Measurements from ENCODE around the gene PLTP. TPM values are rescaled to one million over a fixed set of nuclear protein-coding genes. Genes with fewer than 3 reads are reported as not detected.

The PLTP gene
- total RNA-seq, 1 experiment from 2014 or later: 17.7 TPM

DNA sequence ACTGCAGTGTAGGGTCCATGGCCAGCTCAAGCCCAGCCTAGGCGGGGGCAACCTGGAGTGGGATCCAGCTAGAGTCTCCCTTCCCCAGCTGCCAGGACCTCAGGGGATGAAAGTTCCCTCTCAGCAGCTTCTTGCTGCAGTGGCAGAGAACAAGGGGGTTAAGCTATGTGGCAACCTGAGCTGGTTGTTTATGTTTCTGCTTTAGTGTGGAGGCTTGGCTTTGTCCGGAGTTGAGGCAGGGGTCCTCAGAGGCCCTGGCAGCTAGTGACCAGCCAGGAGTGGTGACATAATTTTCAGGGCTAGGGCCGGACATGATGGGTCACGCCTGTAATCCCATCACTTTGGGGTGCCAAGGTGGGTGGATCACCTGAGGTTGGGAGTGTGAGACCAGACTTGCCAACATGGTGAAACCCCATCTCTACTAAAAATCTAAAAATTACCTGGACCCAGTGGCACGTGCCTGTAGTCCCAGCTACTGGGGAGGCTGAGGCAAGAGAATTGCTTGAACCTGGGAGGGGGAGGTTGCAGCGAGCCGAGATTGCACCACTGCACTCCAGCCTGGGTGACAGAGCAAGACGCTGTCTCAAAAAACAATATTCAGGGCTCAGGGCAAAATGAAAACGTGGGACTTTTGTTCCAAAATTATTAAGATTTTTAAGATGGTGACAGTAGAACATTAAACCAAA is 14.0 kb upstream of the PLTP start:
- in situ Hi-C loops (cut with HindIII; ENCODE audit: low pct_unique_long_range_greater_than_20kb, low sequenced_read_pairs) (no loop called here), intact Hi-C loops (cut with micrococcal nuclease; ENCODE audit: unreplicated experiment) (no loop called here)
- no TSS peak for BruUV-seq (replicated peaks)

DNA sequence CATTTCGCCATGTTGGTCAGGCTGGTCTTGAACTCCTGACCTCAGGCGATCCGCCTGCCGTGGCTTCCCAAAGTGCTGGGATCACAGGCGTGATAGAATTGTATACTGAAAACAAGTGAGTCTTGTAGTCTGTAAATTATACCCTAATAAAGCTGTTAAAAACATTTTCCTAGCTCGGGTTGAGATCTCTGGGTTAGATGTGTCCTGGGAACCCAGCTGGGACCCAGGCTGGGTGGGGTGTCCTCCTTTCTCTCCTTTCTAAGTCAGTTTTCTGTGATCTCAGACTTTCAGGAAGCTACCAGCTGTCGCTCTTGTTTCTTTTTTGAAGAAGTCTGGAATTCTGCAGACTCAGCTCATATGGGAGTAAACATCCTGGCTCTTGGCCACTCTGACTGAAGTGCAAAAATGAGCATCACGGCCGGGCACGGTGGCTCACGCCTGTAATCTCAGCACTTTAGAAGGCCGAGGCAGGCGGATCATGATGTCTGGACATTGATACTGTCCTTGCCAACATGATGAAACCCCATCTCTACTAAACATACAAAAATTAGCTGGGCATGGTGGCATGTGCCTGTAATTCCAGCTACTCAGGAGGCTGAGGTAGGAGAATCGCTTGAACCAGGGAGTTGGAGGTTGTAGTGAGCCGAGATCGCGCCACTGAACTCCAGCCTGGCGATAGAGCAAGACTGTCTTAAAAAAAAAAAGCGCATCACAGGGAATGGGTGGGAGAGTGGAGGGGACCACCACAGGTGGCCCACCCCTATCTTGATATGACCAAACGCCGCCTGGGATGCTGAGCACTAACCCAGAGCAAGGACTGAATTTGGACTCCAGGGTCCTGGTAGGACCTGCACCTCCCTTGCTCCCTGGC is 12.7 kb upstream of the PLTP start:
- no TSS peak for BruUV-seq (replicated peaks)
- Histone ChIP-seq H3K27ac (ENCODE audit: low read length) (no peak overlapping the region), H3K36me3 (ENCODE audit: control insufficient read depth, insufficient read depth, low read length) (no peaks in the 10 kb centered on the region), H3K4me3 (ENCODE audit: low read depth in 2 of 2, low read length in 2 of 2) (no peak overlapping the region), H3K4me1 (ENCODE audit: control insufficient read depth, insufficient read depth, low read length) (no peaks in the 10 kb centered on the region), H3K9me3 (ENCODE audit: control insufficient read depth, insufficient read depth, low read depth, low read length) (no peaks in the 10 kb centered on the region), H3K27me3 (ENCODE audit: control insufficient read depth, insufficient read depth, low read length) (no peaks in the 10 kb centered on the region)
- POLR2A ChIA-PET: interaction anchor here (0.7 to 0.8 kb wide), 2 partner anchors 10 to 19 kb away, joined by 4 to 6 read pairs; partner anchors contain the start of gene PCIF1
- TF ChIP-seq SIN3A (IDR thresholded peaks at IDR 0.05; ENCODE audit: borderline replicate concordance, insufficient read depth, low read depth, low read length) (no peak), CTCF (IDR thresholded peaks at IDR 0.05) (no peak), TCF7L2 (IDR thresholded peaks at IDR 0.05; ENCODE audit: low read depth, low read length) (no peak), POLR2AphosphoS5 (IDR thresholded peaks at IDR 0.05; ENCODE audit: low read depth, low read length) (no peak)
- TF ChIP-seq, protein P1, sequence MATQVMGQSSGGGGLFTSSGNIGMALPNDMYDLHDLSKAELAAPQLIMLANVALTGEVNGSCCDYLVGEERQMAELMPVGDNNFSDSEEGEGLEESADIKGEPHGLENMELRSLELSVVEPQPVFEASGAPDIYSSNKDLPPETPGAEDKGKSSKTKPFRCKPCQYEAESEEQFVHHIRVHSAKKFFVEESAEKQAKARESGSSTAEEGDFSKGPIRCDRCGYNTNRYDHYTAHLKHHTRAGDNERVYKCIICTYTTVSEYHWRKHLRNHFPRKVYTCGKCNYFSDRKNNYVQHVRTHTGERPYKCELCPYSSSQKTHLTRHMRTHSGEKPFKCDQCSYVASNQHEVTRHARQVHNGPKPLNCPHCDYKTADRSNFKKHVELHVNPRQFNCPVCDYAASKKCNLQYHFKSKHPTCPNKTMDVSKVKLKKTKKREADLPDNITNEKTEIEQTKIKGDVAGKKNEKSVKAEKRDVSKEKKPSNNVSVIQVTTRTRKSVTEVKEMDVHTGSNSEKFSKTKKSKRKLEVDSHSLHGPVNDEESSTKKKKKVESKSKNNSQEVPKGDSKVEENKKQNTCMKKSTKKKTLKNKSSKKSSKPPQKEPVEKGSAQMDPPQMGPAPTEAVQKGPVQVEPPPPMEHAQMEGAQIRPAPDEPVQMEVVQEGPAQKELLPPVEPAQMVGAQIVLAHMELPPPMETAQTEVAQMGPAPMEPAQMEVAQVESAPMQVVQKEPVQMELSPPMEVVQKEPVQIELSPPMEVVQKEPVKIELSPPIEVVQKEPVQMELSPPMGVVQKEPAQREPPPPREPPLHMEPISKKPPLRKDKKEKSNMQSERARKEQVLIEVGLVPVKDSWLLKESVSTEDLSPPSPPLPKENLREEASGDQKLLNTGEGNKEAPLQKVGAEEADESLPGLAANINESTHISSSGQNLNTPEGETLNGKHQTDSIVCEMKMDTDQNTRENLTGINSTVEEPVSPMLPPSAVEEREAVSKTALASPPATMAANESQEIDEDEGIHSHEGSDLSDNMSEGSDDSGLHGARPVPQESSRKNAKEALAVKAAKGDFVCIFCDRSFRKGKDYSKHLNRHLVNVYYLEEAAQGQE (IDR thresholded peaks at IDR 0.05; ENCODE audit: insufficient read depth in 1 of 2, low read depth in 2 of 2, low read length in 1 of 2): no peak
- no peak for DNase-seq (ENCODE audit: low read depth, low spot score)
- CTCF ChIA-PET: no interaction called here
- no peak for ATAC-seq
- intact Hi-C loops (cut with micrococcal nuclease; ENCODE audit: unreplicated experiment): no loop called here
- in situ Hi-C loops (cut with HindIII; ENCODE audit: low pct_unique_long_range_greater_than_20kb, low sequenced_read_pairs): no loop called here

More for the DNA sequence above, 14.0 kb upstream of the PLTP start:
- H3K4me3 ChIP-seq (ENCODE audit: low read depth in 2 of 2, low read length in 2 of 2): no peak overlapping the region
- no peak for DNase-seq (ENCODE audit: low read depth, low spot score)
- POLR2A ChIA-PET: no interaction called here
- TF ChIP-seq POLR2AphosphoS5 (IDR thresholded peaks at IDR 0.05; ENCODE audit: low read depth, low read length): no peak
- no peak for TF ChIP-seq TCF7L2 (IDR thresholded peaks at IDR 0.05; ENCODE audit: low read depth, low read length)
- TF ChIP-seq, protein P1 (IDR thresholded peaks at IDR 0.05; ENCODE audit: insufficient read depth in 1 of 2, low read depth in 2 of 2, low read length in 1 of 2): no peak
- TF ChIP-seq SIN3A (IDR thresholded peaks at IDR 0.05; ENCODE audit: borderline replicate concordance, insufficient read depth, low read depth, low read length): no peak
- no peak for TF ChIP-seq CTCF (IDR thresholded peaks at IDR 0.05)
- no peak overlapping the region for H3K27ac ChIP-seq (ENCODE audit: low read length)
- CTCF ChIA-PET: interaction anchor here (1.6 kb wide), 1 partner anchor 36 kb away, joined by 3 read pairs; no protein-coding TSS in a partner anchor
- H3K27me3 ChIP-seq (ENCODE audit: control insufficient read depth, insufficient read depth, low read length): no peaks in the 10 kb centered on the region
- H3K4me1 ChIP-seq (ENCODE audit: control insufficient read depth, insufficient read depth, low read length): no peaks in the 10 kb centered on the region
- H3K9me3 ChIP-seq (ENCODE audit: control insufficient read depth, insufficient read depth, low read depth, low read length): no peaks in the 10 kb centered on the region
- ATAC-seq: no peak
- no peaks in the 10 kb centered on the region for H3K36me3 ChIP-seq (ENCODE audit: control insufficient read depth, insufficient read depth, low read length)

All from Panc1 (cell line).